Endothelial cell of umbilical vein (primary cell): ENCODE results near the gene DLX1.

Experiments
- EZH2 ChIP-seq: IDR thresholded peaks from 2 replicates; pipeline ENCODE4 v1.6.1; 2012; ENCODE audit warnings: borderline replicate concordance, low read depth, mild to moderate bottlenecking, moderate library complexity, low read length, inconsistent platforms; ENCODE audit not compliant: severe bottlenecking
- GATA2 ChIP-seq: IDR thresholded peaks from 2 replicates; pipeline ENCODE4 v1.7.0; 2011; ENCODE audit warnings: low read depth, mild to moderate bottlenecking, moderate library complexity, mixed read lengths, low read length; ENCODE audit not compliant: insufficient read length, insufficient read depth
- JUN ChIP-seq: IDR thresholded peaks from 2 replicates; pipeline ENCODE4 v1.6.1; 2011; ENCODE audit warnings: borderline replicate concordance, low read depth; ENCODE audit not compliant: insufficient read length, insufficient read depth
- MYC ChIP-seq: IDR thresholded peaks from one replicate; pipeline ENCODE4 v1.6.1; 2011; ENCODE audit warnings: mild to moderate bottlenecking, low read depth, low read length
- POLR2A ChIP-seq: IDR thresholded peaks from 2 replicates; pipeline ENCODE4 v1.6.1; 2012; ENCODE audit warnings: low read depth, mild to moderate bottlenecking, control low read depth, low read length
- POLR2AphosphoS5 ChIP-seq: IDR thresholded peaks from 2 replicates; pipeline ENCODE4 v1.6.1; 2012; ENCODE audit warnings: low read depth, mild to moderate bottlenecking, control low read depth, low read length, moderate library complexity; ENCODE audit not compliant: insufficient read depth
- TF ChIP-seq, protein P1 (sequence below): IDR thresholded peaks from 2 replicates; pipeline ENCODE4 v1.6.1; 2011; ENCODE audit not compliant: insufficient read depth, insufficient read length
- TF ChIP-seq, protein P2 (sequence below), 2 donors: IDR thresholded peaks; 1 replicate in 1 of 2; 2 replicates in 1 of 2; pipeline ENCODE4 v1.5.1; 2011; ENCODE audit warnings: low read length in 2 of 2, mild to moderate bottlenecking in 2 of 2, moderate library complexity in 2 of 2, control low read depth in 1 of 2, inconsistent platforms in 1 of 2, low read depth in 1 of 2; ENCODE audit not compliant: insufficient read depth in 1 of 2; ENCODE audit errors: extremely low read depth in 1 of 2

DNA sequence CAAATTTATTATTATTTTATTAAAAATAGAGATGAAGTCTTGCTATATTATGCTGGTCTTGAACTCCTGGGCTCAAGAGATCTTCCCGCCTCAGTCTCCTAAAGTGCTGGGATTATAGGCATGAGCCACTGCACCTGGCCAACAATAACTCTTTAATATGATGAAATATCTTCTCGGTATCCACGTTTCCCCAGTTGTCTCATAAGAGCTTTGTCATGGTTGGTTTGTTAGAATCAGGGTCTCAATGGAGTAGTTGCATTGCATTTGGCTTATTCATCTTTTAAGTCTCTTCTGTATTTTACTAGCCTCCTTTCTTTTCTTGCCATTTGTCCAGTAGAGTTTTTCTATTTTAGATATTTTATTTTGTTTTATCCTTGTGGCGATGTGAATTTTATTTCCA lies 50.1 kb downstream of the DLX1 start:
- TF ChIP-seq, protein P1, sequence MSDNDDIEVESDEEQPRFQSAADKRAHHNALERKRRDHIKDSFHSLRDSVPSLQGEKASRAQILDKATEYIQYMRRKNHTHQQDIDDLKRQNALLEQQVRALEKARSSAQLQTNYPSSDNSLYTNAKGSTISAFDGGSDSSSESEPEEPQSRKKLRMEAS: no peak
- TF ChIP-seq, protein P2, sequence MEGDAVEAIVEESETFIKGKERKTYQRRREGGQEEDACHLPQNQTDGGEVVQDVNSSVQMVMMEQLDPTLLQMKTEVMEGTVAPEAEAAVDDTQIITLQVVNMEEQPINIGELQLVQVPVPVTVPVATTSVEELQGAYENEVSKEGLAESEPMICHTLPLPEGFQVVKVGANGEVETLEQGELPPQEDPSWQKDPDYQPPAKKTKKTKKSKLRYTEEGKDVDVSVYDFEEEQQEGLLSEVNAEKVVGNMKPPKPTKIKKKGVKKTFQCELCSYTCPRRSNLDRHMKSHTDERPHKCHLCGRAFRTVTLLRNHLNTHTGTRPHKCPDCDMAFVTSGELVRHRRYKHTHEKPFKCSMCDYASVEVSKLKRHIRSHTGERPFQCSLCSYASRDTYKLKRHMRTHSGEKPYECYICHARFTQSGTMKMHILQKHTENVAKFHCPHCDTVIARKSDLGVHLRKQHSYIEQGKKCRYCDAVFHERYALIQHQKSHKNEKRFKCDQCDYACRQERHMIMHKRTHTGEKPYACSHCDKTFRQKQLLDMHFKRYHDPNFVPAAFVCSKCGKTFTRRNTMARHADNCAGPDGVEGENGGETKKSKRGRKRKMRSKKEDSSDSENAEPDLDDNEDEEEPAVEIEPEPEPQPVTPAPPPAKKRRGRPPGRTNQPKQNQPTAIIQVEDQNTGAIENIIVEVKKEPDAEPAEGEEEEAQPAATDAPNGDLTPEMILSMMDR (IDR thresholded peaks at IDR 0.05; ENCODE audit: extremely low read depth in 1 of 2, insufficient read depth in 1 of 2, low read depth in 1 of 2, low read length in 2 of 2): no peak
- TF ChIP-seq MYC (no peak), POLR2A (no peak), JUN (no peak), EZH2 (no peak), GATA2 (no peak), POLR2AphosphoS5 (no peak)
